ENCODE data around the gene PIN4.

Gene PIN4

GRCh38 chrX:72176981-72177380 lies 4.6 kb upstream of the PIN4 start:
- no peaks in the 10 kb centered on the region for H4K20me1 ChIP-seq (ENCODE audit: insufficient read depth, low read length, poor library complexity, severe bottlenecking)

GRCh38 chrX:72180539-72180938 lies 1.0 kb upstream of the PIN4 start:
- Histone ChIP-seq H4K20me1 (ENCODE audit: insufficient read depth, low read length, poor library complexity, severe bottlenecking) (peaks cover 5% of the 10 kb centered on the region), H3K9ac (ENCODE audit: low read depth, low read length, poor library complexity, severe bottlenecking) (peak overlapping the region; percentile 91), H3K79me2 (ENCODE audit: insufficient read depth, low read length) (peaks cover 22% of the 10 kb centered on the region), H3K9me2 (replicated peaks; ENCODE audit: low read depth, low read length) (no peaks in the 10 kb centered on the region), H3K4me2 (ENCODE audit: low read depth, low read length, poor library complexity, severe bottlenecking) (peak overlapping the region; percentile 76), H3K27me3 (ENCODE audit: insufficient read depth, low read length, poor library complexity, severe bottlenecking) (no peaks in the 10 kb centered on the region), H2AFZ (ENCODE audit: low read length) (peak overlapping the region; percentile 64; the same call in 1 of the 2 replicates), H3F3A (ENCODE audit: low read depth) (no peaks in the 10 kb centered on the region), H3K4me3 (ENCODE audit: low read length, poor library complexity, severe bottlenecking) (peak overlapping the region; percentile 94), H3K4me1 (ENCODE audit: insufficient read depth, low read length, poor library complexity, severe bottlenecking) (peaks cover 5% of the 10 kb centered on the region), H3K36me3 (ENCODE audit: insufficient read depth, low read length) (no peaks in the 10 kb centered on the region), H3K9me3 (ENCODE audit: insufficient read depth, low read depth, low read length) (no peaks in the 10 kb centered on the region)
- no peak for TF ChIP-seq CTCF (conservative IDR thresholded peaks at IDR 0.05; ENCODE audit: low read length)
- TF ChIP-seq EZH2phosphoT487 (IDR thresholded peaks at IDR 0.05; ENCODE audit: borderline replicate concordance): no peak

More at GRCh38 chrX:72176981-72177380, 4.6 kb upstream of the PIN4 start:
- Histone ChIP-seq H2AFZ (ENCODE audit: low read length) (no peak overlapping the region), H3K36me3 (ENCODE audit: insufficient read depth, low read length) (no peaks in the 10 kb centered on the region), H3K9me2 (replicated peaks; ENCODE audit: low read depth, low read length) (no peaks in the 10 kb centered on the region), H3K9ac (ENCODE audit: low read depth, low read length, poor library complexity, severe bottlenecking) (no peak overlapping the region), H3K79me2 (ENCODE audit: insufficient read depth, low read length) (peaks cover 4% of the 10 kb centered on the region), H3K4me2 (ENCODE audit: low read depth, low read length, poor library complexity, severe bottlenecking) (no peak overlapping the region), H3K27me3 (ENCODE audit: insufficient read depth, low read length, poor library complexity, severe bottlenecking) (no peaks in the 10 kb centered on the region), H3K4me1 (ENCODE audit: insufficient read depth, low read length, poor library complexity, severe bottlenecking) (no peaks in the 10 kb centered on the region), H3K4me3 (ENCODE audit: low read length, poor library complexity, severe bottlenecking) (no peak overlapping the region), H3F3A (ENCODE audit: low read depth) (no peaks in the 10 kb centered on the region), H3K9me3 (ENCODE audit: insufficient read depth, low read depth, low read length) (no peaks in the 10 kb centered on the region)
- TF ChIP-seq CTCF (conservative IDR thresholded peaks at IDR 0.05; ENCODE audit: low read length) (no peak), EZH2phosphoT487 (IDR thresholded peaks at IDR 0.05; ENCODE audit: borderline replicate concordance) (no peak)

GRCh38 chrX:72182924-72183323 lies 1.4 kb downstream of the PIN4 start:
- TF ChIP-seq EZH2phosphoT487 (IDR thresholded peaks at IDR 0.05; ENCODE audit: borderline replicate concordance) (no peak), CTCF (conservative IDR thresholded peaks at IDR 0.05; ENCODE audit: low read length) (no peak)
- H3K36me3 ChIP-seq (ENCODE audit: insufficient read depth, low read length): no peaks in the 10 kb centered on the region
- H3K9ac ChIP-seq (ENCODE audit: low read depth, low read length, poor library complexity, severe bottlenecking): peak overlapping the region; percentile 91
- peaks cover 5% of the 10 kb centered on the region for H4K20me1 ChIP-seq (ENCODE audit: insufficient read depth, low read length, poor library complexity, severe bottlenecking)
- H2AFZ ChIP-seq (ENCODE audit: low read length): no peak overlapping the region
- peaks cover 5% of the 10 kb centered on the region for H3K4me1 ChIP-seq (ENCODE audit: insufficient read depth, low read length, poor library complexity, severe bottlenecking)
- H3K9me2 ChIP-seq (replicated peaks; ENCODE audit: low read depth, low read length): no peaks in the 10 kb centered on the region
- no peaks in the 10 kb centered on the region for H3K9me3 ChIP-seq (ENCODE audit: insufficient read depth, low read depth, low read length)
- peaks cover 22% of the 10 kb centered on the region for H3K79me2 ChIP-seq (ENCODE audit: insufficient read depth, low read length)
- peak overlapping the region; percentile 82 for H3K4me2 ChIP-seq (ENCODE audit: low read depth, low read length, poor library complexity, severe bottlenecking)
- peak overlapping the region; percentile 94 for H3K4me3 ChIP-seq (ENCODE audit: low read length, poor library complexity, severe bottlenecking)
- no peaks in the 10 kb centered on the region for H3K27me3 ChIP-seq (ENCODE audit: insufficient read depth, low read length, poor library complexity, severe bottlenecking)
- no peaks in the 10 kb centered on the region for H3F3A ChIP-seq (ENCODE audit: low read depth)
